Fibroblast of lung (primary cell): ENCODE results near the gene ARMC3. TPM values are rescaled to one million over a fixed set of nuclear protein-coding genes. Genes with fewer than 3 reads are reported as not detected.

Experiments
- DNase-seq, 2 donors: peaks; one replicate each; pipeline versions ENCODE4 v3.0.0 to v3.0.0-alpha.2; 2010; ENCODE audit warnings: low read depth in 2 of 2
- H2AFZ ChIP-seq: 2 replicates; pipeline ENCODE4 v1.5.1; 2012; ENCODE audit warnings: low read length, control low read depth, inconsistent platforms
- H3K27ac ChIP-seq: 2 replicates; pipeline ENCODE4 v1.5.1; 2011; ENCODE audit warnings: low read length, control low read depth; ENCODE audit not compliant: insufficient read depth
- H3K27me3 ChIP-seq: 2 replicates; pipeline ENCODE4 v1.5.1; 2011; ENCODE audit warnings: mild to moderate bottlenecking, low read length; ENCODE audit not compliant: control insufficient read depth, insufficient read depth
- H3K36me3 ChIP-seq: 2 replicates; pipeline ENCODE4 v1.5.1; 2011; ENCODE audit warnings: low read length; ENCODE audit not compliant: control insufficient read depth, insufficient read depth
- H3K4me1 ChIP-seq: 2 replicates; pipeline ENCODE4 v1.5.1; 2011; ENCODE audit warnings: low read length; ENCODE audit not compliant: control insufficient read depth, insufficient read depth; ENCODE audit errors: extremely low read depth
- H3K4me2 ChIP-seq: 2 replicates; pipeline ENCODE4 v1.5.1; 2011; ENCODE audit warnings: low read length, control low read depth; ENCODE audit not compliant: insufficient read depth; ENCODE audit errors: extremely low read depth
- H3K4me3 ChIP-seq, 4 experiments: fragments of 200-600 bp in 1 of 4; sonication (generic) in 1 of 4; replicated peaks in 1 of 4; 2 replicates each; pipeline ENCODE4 v1.5.1; 2011 to 2016; ENCODE audit warnings: low read length in 4 of 4, low read depth in 3 of 4, mild to moderate bottlenecking in 3 of 4, control low read depth in 2 of 4, inconsistent platforms in 1 of 4, mixed read lengths in 1 of 4; ENCODE audit not compliant: insufficient read depth in 1 of 4; ENCODE audit errors: control extremely low read depth in 1 of 4
- H3K79me2 ChIP-seq: 2 replicates; pipeline ENCODE4 v1.5.1; 2012; ENCODE audit warnings: mild to moderate bottlenecking, low read length, inconsistent platforms; ENCODE audit not compliant: control insufficient read depth, insufficient read depth
- H3K9ac ChIP-seq: 2 replicates; pipeline ENCODE4 v1.5.1; 2011; ENCODE audit warnings: mild to moderate bottlenecking, low read length, control low read depth; ENCODE audit not compliant: insufficient read depth
- H3K9me3 ChIP-seq: 2 replicates; pipeline ENCODE4 v1.5.1; 2012; ENCODE audit warnings: low read depth, low read length; ENCODE audit not compliant: control insufficient read depth, insufficient read depth
- H4K20me1 ChIP-seq: 2 replicates; pipeline ENCODE4 v1.5.1; 2011; ENCODE audit warnings: low read length; ENCODE audit not compliant: control insufficient read depth, insufficient read depth; ENCODE audit errors: extremely low read depth
- EZH2 ChIP-seq: IDR thresholded peaks from 2 replicates; pipeline ENCODE4 v1.5.1; 2012; ENCODE audit warnings: low read length, control low read depth, mild to moderate bottlenecking; ENCODE audit errors: missing control alignments
- polyA plus RNA-seq, 2 donors: library from polyadenylated mRNA; depleted of rRNA in 1 of 2; stranded (reverse) in 1 of 2; unstranded in 1 of 2; fragments of >200 nt; gene quantifications; 2 replicates each; pipeline ENCODE4 v1.2.1, GENCODE V29; 2011 to 2012; ENCODE audit warnings: missing spikeins in 1 of 2
- total RNA-seq: library from RNA; depleted of rRNA; stranded (reverse); fragments of >200 nt; gene quantifications from 2 replicates; pipeline ENCODE4 v1.2.1, GENCODE V29; 2014
- TF ChIP-seq, protein P1 (sequence below), 2 donors: IDR thresholded peaks in 1 of 2; conservative IDR thresholded peaks in 1 of 2; 1 replicate in 1 of 2; 2 replicates in 1 of 2; pipeline ENCODE4 v1.5.1; 2011 to 2012; ENCODE audit warnings: low read length in 2 of 2, control low read depth in 1 of 2, inconsistent platforms in 1 of 2, low read depth in 1 of 2, mild to moderate bottlenecking in 1 of 2

ARMC3 gene
- total and polyA plus RNA-seq, 2 donors (not counting 1 experiment from before 2014, with no cell fraction given) = not detected

DNA sequence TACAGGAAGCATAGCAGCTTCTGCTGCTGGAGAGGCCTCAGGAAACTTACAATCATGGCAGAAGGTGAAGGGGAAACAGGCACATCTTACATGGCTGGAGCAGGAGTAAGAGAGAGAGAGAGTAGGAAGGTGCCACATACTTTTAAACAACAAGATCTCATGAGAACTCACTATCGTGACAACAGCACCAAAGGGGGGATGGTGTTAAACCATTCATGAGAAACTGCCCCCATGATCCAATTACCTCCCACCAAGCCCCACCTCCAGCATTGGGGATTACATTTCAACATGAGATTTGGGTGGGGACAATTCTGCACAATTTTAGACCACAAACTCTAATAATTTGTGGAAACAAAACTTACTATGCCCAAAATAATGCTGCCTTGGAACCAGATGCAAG, 16.8 kb upstream of the ARMC3 start:
- TF ChIP-seq, protein P1, sequence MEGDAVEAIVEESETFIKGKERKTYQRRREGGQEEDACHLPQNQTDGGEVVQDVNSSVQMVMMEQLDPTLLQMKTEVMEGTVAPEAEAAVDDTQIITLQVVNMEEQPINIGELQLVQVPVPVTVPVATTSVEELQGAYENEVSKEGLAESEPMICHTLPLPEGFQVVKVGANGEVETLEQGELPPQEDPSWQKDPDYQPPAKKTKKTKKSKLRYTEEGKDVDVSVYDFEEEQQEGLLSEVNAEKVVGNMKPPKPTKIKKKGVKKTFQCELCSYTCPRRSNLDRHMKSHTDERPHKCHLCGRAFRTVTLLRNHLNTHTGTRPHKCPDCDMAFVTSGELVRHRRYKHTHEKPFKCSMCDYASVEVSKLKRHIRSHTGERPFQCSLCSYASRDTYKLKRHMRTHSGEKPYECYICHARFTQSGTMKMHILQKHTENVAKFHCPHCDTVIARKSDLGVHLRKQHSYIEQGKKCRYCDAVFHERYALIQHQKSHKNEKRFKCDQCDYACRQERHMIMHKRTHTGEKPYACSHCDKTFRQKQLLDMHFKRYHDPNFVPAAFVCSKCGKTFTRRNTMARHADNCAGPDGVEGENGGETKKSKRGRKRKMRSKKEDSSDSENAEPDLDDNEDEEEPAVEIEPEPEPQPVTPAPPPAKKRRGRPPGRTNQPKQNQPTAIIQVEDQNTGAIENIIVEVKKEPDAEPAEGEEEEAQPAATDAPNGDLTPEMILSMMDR (conservative IDR thresholded peaks at IDR 0.05 in 1 of 2, IDR thresholded peaks at IDR 0.05 in 1 of 2; ENCODE audit: low read depth in 1 of 2, low read length in 2 of 2) = no peak
- TF ChIP-seq EZH2 = no peak
- Histone ChIP-seq H3K27me3 (no peaks in the 10 kb centered on the region), H3K4me2 (no peak overlapping the region), H3K79me2 (no peaks in the 10 kb centered on the region), H2AFZ (no peak overlapping the region), H3K4me1 (no peaks in the 10 kb centered on the region), H3K36me3 (no peaks in the 10 kb centered on the region), H3K4me3 (no peak overlapping the region), H3K27ac (no peak overlapping the region), H3K9ac (no peak overlapping the region), H3K9me3 (no peaks in the 10 kb centered on the region), H4K20me1 (no peaks in the 10 kb centered on the region)
- DNase-seq = no peak

DNA sequence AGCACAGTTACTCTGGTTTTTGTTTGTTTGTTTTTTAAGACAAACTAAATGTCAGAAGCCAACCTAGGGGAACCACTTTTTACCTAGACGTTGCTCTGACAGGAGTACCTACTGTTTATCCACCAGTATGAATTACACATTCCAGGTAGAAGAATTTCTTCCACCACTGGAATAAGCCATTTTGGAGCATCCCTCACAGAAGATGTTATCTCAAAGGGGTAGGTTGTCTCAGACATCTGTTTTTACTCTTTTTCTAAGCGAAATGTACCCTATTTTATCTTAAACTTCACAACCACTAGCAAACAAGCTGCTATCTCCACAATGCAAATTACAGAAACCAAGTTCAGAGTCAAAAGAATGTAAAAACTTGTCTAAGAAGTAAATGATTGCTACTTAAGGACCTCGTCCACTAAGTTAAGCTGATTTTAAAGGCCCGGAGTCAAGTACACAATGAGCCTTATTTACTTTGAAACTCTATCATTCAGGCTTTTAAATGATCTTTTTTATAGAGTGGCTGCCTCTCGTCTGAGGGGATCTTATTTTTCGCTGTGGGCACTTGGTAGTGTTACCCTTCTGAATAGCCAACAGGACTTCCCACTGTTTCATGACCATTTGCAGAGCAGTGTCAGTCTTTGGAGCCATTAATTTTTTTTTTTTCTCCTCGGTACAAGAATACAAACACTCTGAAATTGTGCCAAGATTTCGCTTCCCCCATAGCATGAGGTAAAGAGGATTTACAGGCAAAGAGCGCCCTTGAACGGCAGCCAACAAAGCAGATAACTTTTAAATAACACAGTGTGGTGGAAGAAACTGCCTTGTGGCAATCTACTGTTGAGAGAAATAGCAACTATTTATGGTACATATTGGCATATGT, 15.7 kb upstream of the ARMC3 start:
- Histone ChIP-seq H2AFZ (no peak overlapping the region), H4K20me1 (no peaks in the 10 kb centered on the region), H3K9ac (no peak overlapping the region), H3K4me3 (no peak overlapping the region), H3K4me1 (no peaks in the 10 kb centered on the region), H3K9me3 (no peaks in the 10 kb centered on the region), H3K27me3 (no peaks in the 10 kb centered on the region), H3K79me2 (no peaks in the 10 kb centered on the region), H3K27ac (no peak overlapping the region), H3K36me3 (no peaks in the 10 kb centered on the region), H3K4me2 (no peak overlapping the region)
- TF ChIP-seq, protein P1 (conservative IDR thresholded peaks at IDR 0.05 in 1 of 2, IDR thresholded peaks at IDR 0.05 in 1 of 2; ENCODE audit: low read depth in 1 of 2, low read length in 2 of 2) = no peak
- TF ChIP-seq EZH2 = no peak
- peak; percentile 37 to 47 for DNase-seq

DNA sequence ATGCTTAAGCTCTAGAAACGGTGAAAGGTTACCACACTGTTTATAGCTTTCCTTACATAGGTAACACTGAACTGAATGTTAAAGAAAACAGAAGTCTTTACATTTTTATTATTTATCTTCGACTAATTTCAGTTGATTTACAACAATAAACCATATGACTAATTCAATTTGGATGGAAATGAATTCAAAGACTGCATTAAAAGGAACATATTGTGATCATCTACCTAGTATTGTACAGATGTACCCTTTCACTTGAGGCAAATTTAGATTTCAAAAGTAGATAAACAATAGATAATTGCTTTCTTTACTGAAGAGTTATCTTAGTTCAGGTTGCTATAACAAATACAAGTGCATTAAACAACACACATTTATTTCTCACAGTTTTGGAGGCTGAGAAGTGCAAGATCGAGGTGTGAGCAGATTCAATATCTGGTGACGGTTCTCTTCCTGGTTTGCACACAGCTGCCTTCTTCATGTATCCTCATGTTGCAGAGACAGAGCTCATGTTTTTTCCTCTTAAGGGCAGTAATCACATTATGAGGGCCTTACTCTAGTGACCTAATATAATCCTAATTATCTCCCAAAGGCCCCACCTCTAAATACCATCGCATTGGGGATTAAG, 15.0 kb upstream of the ARMC3 start:
- TF ChIP-seq EZH2 = no peak
- TF ChIP-seq, protein P1 (conservative IDR thresholded peaks at IDR 0.05 in 1 of 2, IDR thresholded peaks at IDR 0.05 in 1 of 2; ENCODE audit: low read depth in 1 of 2, low read length in 2 of 2) = no peak
- no peak overlapping the region for H3K27ac ChIP-seq
- no peaks in the 10 kb centered on the region for H3K9me3 ChIP-seq
- no peak overlapping the region for H3K4me2 ChIP-seq
- H3K4me1 ChIP-seq = no peaks in the 10 kb centered on the region
- no peaks in the 10 kb centered on the region for H3K27me3 ChIP-seq
- no peak for DNase-seq
- H3K79me2 ChIP-seq = no peaks in the 10 kb centered on the region
- no peaks in the 10 kb centered on the region for H3K36me3 ChIP-seq
- H4K20me1 ChIP-seq = no peaks in the 10 kb centered on the region
- H2AFZ ChIP-seq = no peak overlapping the region
- no peak overlapping the region for H3K9ac ChIP-seq
- no peak overlapping the region for H3K4me3 ChIP-seq
